ENCODE measurements around the gene TIGAR. TPM values are rescaled to one million over a fixed set of nuclear protein-coding genes. Genes with fewer than 3 reads are reported as not detected.

TIGAR gene
- total and polyA plus RNA-seq, 2 of the 8 experiments (the other 6 are each of a cell fraction or from before 2014, with no cell fraction given): 3.8 to 26.4 TPM

GRCh38 chr12:4280351-4281163, 40.5 kb upstream of the TIGAR start:
- FAIRE-seq: no peak
- Histone ChIP-seq H2BK120ac (replicated peaks; ENCODE audit: low read depth, low read length) (no peak overlapping the region), H3K56ac (replicated peaks; ENCODE audit: insufficient read length, low read depth, low read length) (no peak overlapping the region), H3K27ac (ENCODE audit: low read depth, low read length) (peak overlapping the region; percentile 3; the same call in 1 of the 2 replicates), H3K23me2 (ENCODE audit: low read depth, low read length) (no peaks in the 10 kb centered on the region; the same call in 1 of the 2 replicates), H3K14ac (ENCODE audit: insufficient read length) (no peak overlapping the region), H3K4ac (replicated peaks; ENCODE audit: insufficient read length, low read depth, low read length) (no peak overlapping the region), H2BK12ac (ENCODE audit: low read depth, low read length) (no peak overlapping the region), H3K18ac (ENCODE audit: extremely low read depth, low read length) (no peak overlapping the region), H3K9ac (replicated peaks in 1 of 4; ENCODE audit: extremely low read depth in 1 of 4, low read depth in 3 of 4, low read length in 3 of 4) (no peak overlapping the region), H3K27me3 (replicated peaks in 1 of 4; ENCODE audit: control insufficient read depth in 3 of 4, extremely low read depth in 1 of 4, insufficient read depth in 3 of 4, low read length in 3 of 4) (no peaks in the 10 kb centered on the region), H4K20me1 (replicated peaks in 1 of 2; ENCODE audit: control insufficient read depth in 1 of 2, insufficient read depth in 2 of 2, low read length in 2 of 2) (peaks cover 23 to 61% of the 10 kb centered on the region in 2 experiments), H2AFZ (ENCODE audit: low read length) (no peak overlapping the region), H4K91ac (replicated peaks; ENCODE audit: insufficient read length, low read length) (no peak overlapping the region), H3K36me3 (ENCODE audit: control insufficient read depth in 2 of 4, insufficient read depth in 4 of 4, low read length in 3 of 4) (peaks cover 56 to 95% (median 80%) of the 10 kb centered on the region in 4 experiments), H3K4me1 (replicated peaks in 1 of 4; ENCODE audit: control insufficient read depth in 3 of 4, insufficient read depth in 4 of 4, low read length in 3 of 4) (peaks cover 0 to 18% (median 10%) of the 10 kb centered on the region in 4 experiments), H3K4me3 (ENCODE audit: extremely low read depth in 1 of 4, insufficient read depth in 2 of 4, low read depth in 3 of 4, low read length in 4 of 4) (no peak overlapping the region), H4K5ac (ENCODE audit: insufficient read length, low read depth, low read length) (no peak overlapping the region), H3K23ac (ENCODE audit: insufficient read length) (no peak overlapping the region), H3K4me2 (ENCODE audit: insufficient read depth in 1 of 2, low read depth in 2 of 2, low read length in 2 of 2) (no peak overlapping the region), H3K79me2 (ENCODE audit: control insufficient read depth in 1 of 2, insufficient read depth in 2 of 2, low read length in 2 of 2) (peaks cover 0 to 94% of the 10 kb centered on the region in 2 experiments; a peak in 3 of 4 replicates), H3K79me1 (ENCODE audit: low read depth, low read length) (peaks cover 15% of the 10 kb centered on the region), H2BK5ac (ENCODE audit: low read depth, low read length) (peak overlapping the region; percentile 3; the same call in 1 of the 2 replicates), H2BK20ac (ENCODE audit: low read length) (no peak overlapping the region), H2BK15ac (ENCODE audit: low read length) (no peak overlapping the region), H4K8ac (ENCODE audit: extremely low read depth, insufficient read depth, low read length) (no peak overlapping the region; the same call in 1 of the 2 replicates), H2AK5ac (ENCODE audit: low read depth, low read length) (no peak overlapping the region), H3K9me3 (ENCODE audit: insufficient read depth in 2 of 2, low read depth in 1 of 2, low read length in 1 of 2) (no peaks in the 10 kb centered on the region)
- WGBS, 2 experiments (ENCODE audit: extremely low coverage in 1 of 2, insufficient coverage in 1 of 2, insufficient read length in 1 of 2, insufficient replicate concordance in 2 of 2, low coverage in 1 of 2, low lambda C conversion rate in 2 of 2, missing lambda C conversion rate in 1 of 2): 89% methylated on average over 13 of the region's 15 CpGs; no CpG with 5 or more reads in 1 of the 2 experiments
- TF ChIP-seq KDM5A (IDR thresholded peaks at IDR 0.05; ENCODE audit: low read length) (no peak), NANOG (IDR thresholded peaks at IDR 0.05; ENCODE audit: insufficient read depth, low read depth, low read length, poor library complexity, severe bottlenecking) (no peak), ASH2L (IDR thresholded peaks at IDR 0.05; ENCODE audit: low read length) (no peak)
- CTCF ChIA-PET (ENCODE audit: partially characterized antibody): interaction anchor here (0.7 to 6.3 kb wide), 5 partner anchors 173 to 397 kb away, joined by 3 to 35 read pairs (median 8); no protein-coding TSS in a partner anchor
- POLR2A ChIA-PET (ENCODE audit: partially characterized antibody): interaction anchor here (0.6 to 29.3 kb wide), 8 partner anchors 10 to 361 kb away, joined by 3 to 531 read pairs (median 3); no protein-coding TSS in a partner anchor
- peak in 1 of 2 experiments; percentile 40 for DNase-seq (ENCODE audit: low read depth in 1 of 2, low spot score in 2 of 2)
